ENCODE measurements around the gene CNOT6L. TPM values are rescaled to one million over a fixed set of nuclear protein-coding genes. Genes with fewer than 3 reads are reported as not detected.

Gene CNOT6L
- total RNA-seq, 2 donors from 2014 or later = 26.0 to 37.1 TPM

GRCh38 chr4:77714514-77714913, 104.7 kb downstream of the CNOT6L start:
- no peak for TF ChIP-seq CTCF (conservative IDR thresholded peaks at IDR 0.05)
- WGBS, 2 experiments (ENCODE audit: insufficient coverage in 1 of 2, insufficient read length in 1 of 2) = 76 to 100% methylated on average over 1 to 2 of the region's 2 CpGs

GRCh38 chr4:77713884-77714283, 105.3 kb downstream of the CNOT6L start:
- Mint-ChIP-seq H3K27me3 (ENCODE audit: insufficient read depth) (no peaks in the 10 kb centered on the region), H3K9me3 (no peaks in the 10 kb centered on the region), H3K4me3 (no peak overlapping the region), H3K27ac (no peak overlapping the region), H3K36me3 (ENCODE audit: low read depth) (no peaks in the 10 kb centered on the region), H3K4me1 (no peaks in the 10 kb centered on the region)
- 100% methylated on average over 1 of the region's 1 CpG; no CpG with 5 or more reads in 1 of the 2 experiments for WGBS, 2 experiments (ENCODE audit: insufficient coverage in 1 of 2, insufficient read length in 1 of 2)
- DNase-seq = no peak
- H3K36me3 ChIP-seq (ENCODE audit: control insufficient read depth, insufficient read depth, low read length) = no peaks in the 10 kb centered on the region
- no peaks in the 10 kb centered on the region for H3K27me3 ChIP-seq (ENCODE audit: control insufficient read depth, insufficient read depth, low read length, poor library complexity, severe bottlenecking)
- H3K9me3 ChIP-seq (ENCODE audit: control insufficient read depth, low read length) = no peaks in the 10 kb centered on the region
- no peak overlapping the region for H3K9ac ChIP-seq (ENCODE audit: extremely low read depth, low read length, poor library complexity, severe bottlenecking)
- no peak overlapping the region for H3K27ac ChIP-seq (ENCODE audit: low read depth, low read length)
- TF ChIP-seq CTCF (conservative IDR thresholded peaks at IDR 0.05) = no peak
- H3K4me1 ChIP-seq (ENCODE audit: control insufficient read depth, insufficient read depth, low read length) = peaks cover 3% of the 10 kb centered on the region
- no peak overlapping the region for H3K4me3 ChIP-seq (ENCODE audit: low read length)

More at GRCh38 chr4:77714514-77714913, 104.7 kb downstream of the CNOT6L start:
- Histone ChIP-seq H3K9ac (ENCODE audit: extremely low read depth, low read length, poor library complexity, severe bottlenecking) (no peak overlapping the region), H3K4me3 (ENCODE audit: low read length) (no peak overlapping the region), H3K4me1 (ENCODE audit: control insufficient read depth, insufficient read depth, low read length) (peaks cover 3% of the 10 kb centered on the region), H3K27me3 (ENCODE audit: control insufficient read depth, insufficient read depth, low read length, poor library complexity, severe bottlenecking) (no peaks in the 10 kb centered on the region), H3K27ac (ENCODE audit: low read depth, low read length) (no peak overlapping the region), H3K36me3 (ENCODE audit: control insufficient read depth, insufficient read depth, low read length) (no peaks in the 10 kb centered on the region), H3K9me3 (ENCODE audit: control insufficient read depth, low read length) (no peaks in the 10 kb centered on the region)
- no peak for DNase-seq
- Mint-ChIP-seq H3K4me3 (no peak overlapping the region), H3K4me1 (no peaks in the 10 kb centered on the region), H3K36me3 (ENCODE audit: low read depth) (no peaks in the 10 kb centered on the region), H3K9me3 (no peaks in the 10 kb centered on the region), H3K27ac (no peak overlapping the region), H3K27me3 (ENCODE audit: insufficient read depth) (no peaks in the 10 kb centered on the region)

- DNase-seq = no peak
- no peak overlapping the region for H3K4me3 ChIP-seq (ENCODE audit: low read length)
- H3K36me3 ChIP-seq (ENCODE audit: control insufficient read depth, insufficient read depth, low read length) = no peaks in the 10 kb centered on the region
- peaks cover 3% of the 10 kb centered on the region for H3K4me1 ChIP-seq (ENCODE audit: control insufficient read depth, insufficient read depth, low read length)
- no peak overlapping the region for H3K9ac ChIP-seq (ENCODE audit: extremely low read depth, low read length, poor library complexity, severe bottlenecking)
- Mint-ChIP-seq H3K9me3 (no peaks in the 10 kb centered on the region), H3K36me3 (ENCODE audit: low read depth) (no peaks in the 10 kb centered on the region), H3K4me1 (no peaks in the 10 kb centered on the region), H3K27me3 (ENCODE audit: insufficient read depth) (no peaks in the 10 kb centered on the region), H3K4me3 (no peak overlapping the region), H3K27ac (no peak overlapping the region)
- H3K27me3 ChIP-seq (ENCODE audit: control insufficient read depth, insufficient read depth, low read length, poor library complexity, severe bottlenecking) = no peaks in the 10 kb centered on the region
- no peaks in the 10 kb centered on the region for H3K9me3 ChIP-seq (ENCODE audit: control insufficient read depth, low read length)
- H3K27ac ChIP-seq (ENCODE audit: low read depth, low read length) = no peak overlapping the region
- 100% methylated on average over 1 of the region's 1 CpG; no CpG with 5 or more reads in 1 of the 2 experiments for WGBS, 2 experiments (ENCODE audit: insufficient coverage in 1 of 2, insufficient read length in 1 of 2)
- no peak for TF ChIP-seq CTCF (conservative IDR thresholded peaks at IDR 0.05)
These were observed 106.5 kb downstream of the CNOT6L start for GRCh38 chr4:77712675-77713074.
